IMR-90 (cell line): Measurements from ENCODE around the gene HCFC1. TPM values are rescaled to one million over a fixed set of nuclear protein-coding genes. Genes with fewer than 3 reads are reported as not detected.

ENCODE experiments used
- ATAC-seq: fragments of 200-7000 bp; cut with Tn5 transposase; 2 replicates; pipeline ENCODE4 v1.9.1; 2020; ENCODE audit warnings: low read depth, mild to moderate bottlenecking, moderate library complexity
- BruUV-seq: library from RNA; stranded (reverse); fragments of 400-500 nt; replicated peaks from 2 replicates; lab custom pipeline; 2021; lab: Mats Ljungman, UMichigan
- CTCF ChIA-PET: fragments of 300-600 bp; formaldehyde crosslinking; extraction: SDS; loops from one replicate; lab custom pipeline; 2021; ENCODE audit warnings: antibody characterized with exemption; lab: Yijun Ruan, JAX
- POLR2A ChIA-PET: fragments of 300-600 bp; sonication (Branson Sonifier 250); formaldehyde crosslinking; loops from one replicate; lab custom pipeline; 2022; ENCODE audit warnings: antibody characterized with exemption; ENCODE audit not compliant: unreplicated experiment; lab: Charles Lee
- DNase-seq: peaks from one replicate; pipeline ENCODE4 v3.0.0; 2013
- H2AFZ ChIP-seq: replicated peaks from 2 replicates; pipeline ENCODE3; 2013; ENCODE audit warnings: low read length, mild to moderate bottlenecking; ENCODE audit not compliant: poor library complexity
- H2AK5ac ChIP-seq: 2 replicates; pipeline ENCODE4 v1.6.1; 2013; ENCODE audit warnings: low read depth, low read length, inconsistent platforms
- H2AK9ac ChIP-seq: replicated peaks from 2 replicates; pipeline ENCODE3; 2013; ENCODE audit warnings: mild to moderate bottlenecking, low read depth, low read length, moderate library complexity; ENCODE audit not compliant: poor library complexity
- H2BK120ac ChIP-seq: 2 replicates; pipeline ENCODE4 v1.6.1; 2013; ENCODE audit warnings: low read depth, low read length, inconsistent platforms
- H2BK15ac ChIP-seq: 3 replicates; pipeline ENCODE4 v1.6.1; 2013; ENCODE audit warnings: low read depth, low read length, inconsistent platforms
- H2BK20ac ChIP-seq: 2 replicates; pipeline ENCODE4 v1.6.1; 2013; ENCODE audit warnings: low read depth, mild to moderate bottlenecking, inconsistent platforms, low read length, moderate library complexity
- H2BK5ac ChIP-seq: 2 replicates; pipeline ENCODE4 v1.6.1; 2013; ENCODE audit warnings: mild to moderate bottlenecking, low read depth, low read length, inconsistent platforms; ENCODE audit not compliant: poor library complexity, severe bottlenecking
- H3K14ac ChIP-seq: replicated peaks from 2 replicates; pipeline ENCODE4 v1.6.1; 2013; ENCODE audit warnings: low read depth, low read length, inconsistent platforms
- H3K18ac ChIP-seq: 2 replicates; pipeline ENCODE4 v1.6.1; 2013; ENCODE audit warnings: low read depth, low read length, control low read depth
- H3K23ac ChIP-seq: 2 replicates; pipeline ENCODE4 v1.6.1; 2013; ENCODE audit warnings: low read depth, low read length, inconsistent platforms
- H3K27ac ChIP-seq: 2 replicates; pipeline ENCODE4 v1.5.1; 2013; ENCODE audit warnings: mild to moderate bottlenecking, control low read depth, low read length; ENCODE audit not compliant: insufficient read depth
- H3K27me3 ChIP-seq: 2 replicates; pipeline ENCODE4 v1.6.1; 2013; ENCODE audit warnings: low read length; ENCODE audit not compliant: control insufficient read depth, insufficient read depth
- H3K36me3 ChIP-seq: 2 replicates; pipeline ENCODE4 v1.6.1; 2013; ENCODE audit warnings: low read length, mixed read lengths; ENCODE audit not compliant: control insufficient read depth, insufficient read depth
- H3K4ac ChIP-seq: 2 replicates; pipeline ENCODE4 v1.6.1; 2013; ENCODE audit warnings: low read depth, low read length, inconsistent platforms
- H3K4me1 ChIP-seq: 2 replicates; pipeline ENCODE4 v1.6.1; 2013; ENCODE audit warnings: low read length, mixed read lengths; ENCODE audit not compliant: control insufficient read depth, insufficient read depth
- H3K4me2 ChIP-seq: 2 replicates; pipeline ENCODE4 v1.6.1; 2013; ENCODE audit warnings: low read depth, mild to moderate bottlenecking, control low read depth, low read length, moderate library complexity
- H3K4me3 ChIP-seq: 2 replicates; pipeline ENCODE4 v1.5.1; 2013; ENCODE audit warnings: low read depth, mild to moderate bottlenecking, control low read depth, low read length, moderate library complexity; ENCODE audit not compliant: insufficient read depth
- H3K56ac ChIP-seq: 2 replicates; pipeline ENCODE4 v1.6.1; 2013; ENCODE audit warnings: low read length, inconsistent platforms; ENCODE audit not compliant: insufficient read depth; ENCODE audit errors: extremely low read depth
- H3K79me1 ChIP-seq, 2 experiments: 2 replicates each; pipeline ENCODE4 v1.6.1; 2013; ENCODE audit warnings: low read length in 2 of 2, inconsistent platforms in 1 of 2, low read depth in 1 of 2
- H3K9ac ChIP-seq: 2 replicates; pipeline ENCODE4 v1.6.1; 2013; ENCODE audit warnings: low read depth, low read length, control low read depth
- H3K9me1 ChIP-seq: 2 replicates; pipeline ENCODE4 v1.6.1; 2013; ENCODE audit warnings: low read length, inconsistent platforms; ENCODE audit not compliant: insufficient read depth
- H3K9me3 ChIP-seq: 2 replicates; pipeline ENCODE4 v1.6.1; 2013; ENCODE audit warnings: low read length; ENCODE audit not compliant: control insufficient read depth, insufficient read depth
- H4K20me1 ChIP-seq: 2 replicates; pipeline ENCODE4 v1.6.1; 2013; ENCODE audit warnings: low read length, inconsistent platforms; ENCODE audit not compliant: insufficient read depth
- H4K5ac ChIP-seq: 2 replicates; pipeline ENCODE4 v1.6.1; 2013; ENCODE audit warnings: mild to moderate bottlenecking, low read depth, low read length, control low read depth
- H4K8ac ChIP-seq, 2 experiments: 2 replicates each; pipeline ENCODE4 v1.6.1; 2013; ENCODE audit warnings: low read depth in 2 of 2, low read length in 2 of 2, control low read depth in 1 of 2, inconsistent platforms in 1 of 2
- H4K91ac ChIP-seq: 2 replicates; pipeline ENCODE4 v1.6.1; 2013; ENCODE audit warnings: low read depth, low read length, inconsistent platforms; ENCODE audit not compliant: insufficient read depth
- CEBPB ChIP-seq: IDR thresholded peaks from 2 replicates; pipeline ENCODE4 v1.6.1; 2012; ENCODE audit warnings: low read depth, low read length, improper control_type of control experiment
- CHD1 ChIP-seq: IDR thresholded peaks from 2 replicates; pipeline ENCODE4 v1.6.1; 2012; ENCODE audit warnings: low read depth, low read length, improper control_type of control experiment
- FOS ChIP-seq: fragments of 150-350 bp; IDR thresholded peaks from 2 replicates; pipeline ENCODE4 v1.6.1; 2016; ENCODE audit warnings: low read depth, low read length
- MAFK ChIP-seq: IDR thresholded peaks from 2 replicates; pipeline ENCODE4 v1.6.1; 2012; ENCODE audit warnings: low read depth, low read length, improper control_type of control experiment
- MAZ ChIP-seq: IDR thresholded peaks from 2 replicates; pipeline ENCODE4 v1.6.1; 2012; ENCODE audit warnings: low read depth, mild to moderate bottlenecking, low read length, improper control_type of control experiment, moderate library complexity, borderline replicate concordance
- MXI1 ChIP-seq: IDR thresholded peaks from 2 replicates; pipeline ENCODE4 v1.6.1; 2012; ENCODE audit warnings: low read depth, mild to moderate bottlenecking, low read length, moderate library complexity, borderline replicate concordance
- NFE2L2 ChIP-seq: fragments of 150-350 bp; IDR thresholded peaks from 2 replicates; pipeline ENCODE4 v1.6.1; 2016; ENCODE audit warnings: low read depth, mild to moderate bottlenecking, low read length
- POLR2A ChIP-seq: IDR thresholded peaks from 2 replicates; pipeline ENCODE4 v1.6.1; 2012; ENCODE audit warnings: mild to moderate bottlenecking, low read depth, low read length
- RAD21 ChIP-seq: IDR thresholded peaks from 2 replicates; pipeline ENCODE4 v1.6.1; 2012; ENCODE audit warnings: low read length, improper control_type of control experiment
- RCOR1 ChIP-seq: IDR thresholded peaks from 2 replicates; pipeline ENCODE4 v1.6.1; 2012; ENCODE audit warnings: mild to moderate bottlenecking, low read length, improper control_type of control experiment; ENCODE audit not compliant: insufficient replicate concordance
- RFX5 ChIP-seq: IDR thresholded peaks from 2 replicates; pipeline ENCODE4 v1.8.0; 2012; ENCODE audit warnings: low read depth, mild to moderate bottlenecking, low read length, moderate library complexity
- SMC3 ChIP-seq: fragments of 150-350 bp; IDR thresholded peaks from 2 replicates; pipeline ENCODE4 v1.6.1; 2016; ENCODE audit warnings: low read depth, mild to moderate bottlenecking, antibody characterized with exemption, low read length, moderate library complexity
- WGBS, 2 experiments: methylation state at CpG; one replicate each; pipeline versions ENCODE4 v1.1.5 to v1.1.7; 2013; ENCODE audit warnings: missing lambda C conversion rate in 2 of 2; ENCODE audit not compliant: insufficient read length in 1 of 2; ENCODE audit errors: extremely low coverage in 2 of 2; 5-methylcytosine and 5-hydroxymethylcytosine counted together
- dilution Hi-C: fragments of 300-500 bp; cut with HindIII; formaldehyde crosslinking; loops from one replicate; pipeline ENCODE4 v1.14.3; 2018; ENCODE audit warnings: low sequenced_read_pairs; ENCODE audit not compliant: unreplicated experiment
- in situ Hi-C: fragments of 300-500 bp; cut with MboI; formaldehyde crosslinking; loops from 3 replicates; pipeline ENCODE4 v1.14.3; 2019; ENCODE audit warnings: low sequenced_read_pairs, inconsistent platforms, mixed read lengths
- intact Hi-C: fragments of 100-400 bp; cut with micrococcal nuclease; formaldehyde crosslinking; loops from 2 replicates; pipeline ENCODE4 v1.10.0; 2022
- polyA plus RNA-seq, 3 experiments: library from polyadenylated mRNA; depleted of rRNA; stranded (reverse); fragments of >200 nt; gene quantifications; 2 replicates each; pipeline ENCODE4 v1.2.3, GENCODE V29; 2012; ENCODE audit warnings: low replicate concordance in 1 of 3
- total RNA-seq: library from RNA; depleted of rRNA; stranded (reverse); fragments of >200 nt; gene quantifications from 2 replicates; pipeline ENCODE4 v1.2.3, GENCODE V29; 2012
- TF ChIP-seq, protein P1 (sequence below): conservative IDR thresholded peaks from 2 replicates; pipeline ENCODE4 v1.5.1; 2012; ENCODE audit warnings: mild to moderate bottlenecking, low read depth, low read length, improper control_type of control experiment
- TF ChIP-seq, protein P2 (sequence below): fragments of 150-350 bp; IDR thresholded peaks from 2 replicates; pipeline ENCODE4 v1.6.1; 2017; ENCODE audit warnings: mild to moderate bottlenecking, antibody characterized with exemption, low read length, low read depth
- TF ChIP-seq, protein P3 (sequence below): fragments of 150-350 bp; IDR thresholded peaks from 2 replicates; pipeline ENCODE4 v1.6.1; 2016; ENCODE audit warnings: low read depth, mild to moderate bottlenecking, low read length, moderate library complexity, borderline replicate concordance

HCFC1 gene
- total and polyA plus RNA-seq, 2 of the 4 experiments (the other 2 are of a cell fraction), result 3.2 to 17.6 TPM

DNA sequence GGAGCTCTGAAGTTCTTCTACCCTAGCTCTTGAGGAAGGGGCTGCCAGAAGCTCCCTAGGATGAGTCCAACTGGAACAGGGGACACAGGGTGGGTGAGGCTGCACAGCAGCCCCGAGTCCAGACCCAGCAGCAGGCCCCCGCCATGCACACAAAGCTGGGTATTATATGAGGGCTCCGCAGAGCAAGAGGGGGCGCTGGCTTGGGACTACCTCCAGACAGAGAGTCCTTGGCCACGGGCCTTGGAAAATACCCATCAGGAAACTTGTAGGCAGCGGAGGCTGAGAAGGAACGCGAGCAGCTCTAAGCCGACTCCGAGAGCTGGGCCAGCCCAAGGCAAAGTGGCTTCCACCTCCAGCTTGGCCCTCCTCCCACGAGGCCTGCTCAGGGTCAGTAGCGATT, 8.1 kb downstream of the HCFC1 start:
- Histone ChIP-seq H3K9me1 (peaks cover 9% of the 10 kb centered on the region; the same call in 1 of the 2 replicates), H4K91ac (no peak overlapping the region), H3K4me1 (peaks cover 16% of the 10 kb centered on the region; the same call in 1 of the 2 replicates), H3K56ac (no peak overlapping the region), H3K4me2 (no peak overlapping the region), H4K20me1 (peaks cover 59% of the 10 kb centered on the region), H3K14ac (no peak overlapping the region), H3K4ac (no peak overlapping the region), H4K5ac (no peak overlapping the region), H2AK9ac (no peak overlapping the region), H2BK20ac (no peak overlapping the region), H2BK120ac (no peak overlapping the region), H3K27ac (no peak overlapping the region), H3K9me3 (no peaks in the 10 kb centered on the region), H3K23ac (no peak overlapping the region), H2AFZ (no peak overlapping the region), H4K8ac (no peak overlapping the region), H3K4me3 (no peak overlapping the region), H3K9ac (no peak overlapping the region), H3K79me1 (peaks cover 5 to 16% of the 10 kb centered on the region in 2 experiments; a peak in 3 of 4 replicates), H3K36me3 (peaks cover 48% of the 10 kb centered on the region), H2AK5ac (no peak overlapping the region), H2BK15ac (no peak overlapping the region), H3K18ac (no peak overlapping the region), H3K27me3 (no peaks in the 10 kb centered on the region), H2BK5ac (no peak overlapping the region)
- intact Hi-C loops (no loop called here), in situ Hi-C loops (loop anchor here (10.0 kb wide), 1 partner anchor 199 kb away; the partner anchor contains the start of gene PLXNB3), dilution Hi-C loops (no loop called here)
- ATAC-seq (no peak), DNase-seq (no peak)
- BruUV-seq, result no TSS peak
- 86% methylated on average over 4 of the region's 12 CpGs; no CpG with 5 or more reads in 1 of the 2 experiments for WGBS, 2 experiments
- POLR2A ChIA-PET, result no interaction called here
- TF ChIP-seq, protein P1, sequence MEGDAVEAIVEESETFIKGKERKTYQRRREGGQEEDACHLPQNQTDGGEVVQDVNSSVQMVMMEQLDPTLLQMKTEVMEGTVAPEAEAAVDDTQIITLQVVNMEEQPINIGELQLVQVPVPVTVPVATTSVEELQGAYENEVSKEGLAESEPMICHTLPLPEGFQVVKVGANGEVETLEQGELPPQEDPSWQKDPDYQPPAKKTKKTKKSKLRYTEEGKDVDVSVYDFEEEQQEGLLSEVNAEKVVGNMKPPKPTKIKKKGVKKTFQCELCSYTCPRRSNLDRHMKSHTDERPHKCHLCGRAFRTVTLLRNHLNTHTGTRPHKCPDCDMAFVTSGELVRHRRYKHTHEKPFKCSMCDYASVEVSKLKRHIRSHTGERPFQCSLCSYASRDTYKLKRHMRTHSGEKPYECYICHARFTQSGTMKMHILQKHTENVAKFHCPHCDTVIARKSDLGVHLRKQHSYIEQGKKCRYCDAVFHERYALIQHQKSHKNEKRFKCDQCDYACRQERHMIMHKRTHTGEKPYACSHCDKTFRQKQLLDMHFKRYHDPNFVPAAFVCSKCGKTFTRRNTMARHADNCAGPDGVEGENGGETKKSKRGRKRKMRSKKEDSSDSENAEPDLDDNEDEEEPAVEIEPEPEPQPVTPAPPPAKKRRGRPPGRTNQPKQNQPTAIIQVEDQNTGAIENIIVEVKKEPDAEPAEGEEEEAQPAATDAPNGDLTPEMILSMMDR, result no peak
- TF ChIP-seq POLR2A (no peak), MAFK (no peak), RFX5 (no peak), CHD1 (no peak), MXI1 (no peak), RAD21 (no peak), NFE2L2 (no peak), SMC3 (no peak), MAZ (no peak), FOS (no peak), CEBPB (no peak), RCOR1 (no peak)
- TF ChIP-seq, protein P2, sequence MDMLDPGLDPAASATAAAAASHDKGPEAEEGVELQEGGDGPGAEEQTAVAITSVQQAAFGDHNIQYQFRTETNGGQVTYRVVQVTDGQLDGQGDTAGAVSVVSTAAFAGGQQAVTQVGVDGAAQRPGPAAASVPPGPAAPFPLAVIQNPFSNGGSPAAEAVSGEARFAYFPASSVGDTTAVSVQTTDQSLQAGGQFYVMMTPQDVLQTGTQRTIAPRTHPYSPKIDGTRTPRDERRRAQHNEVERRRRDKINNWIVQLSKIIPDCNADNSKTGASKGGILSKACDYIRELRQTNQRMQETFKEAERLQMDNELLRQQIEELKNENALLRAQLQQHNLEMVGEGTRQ, result no peak
- TF ChIP-seq, protein P3, sequence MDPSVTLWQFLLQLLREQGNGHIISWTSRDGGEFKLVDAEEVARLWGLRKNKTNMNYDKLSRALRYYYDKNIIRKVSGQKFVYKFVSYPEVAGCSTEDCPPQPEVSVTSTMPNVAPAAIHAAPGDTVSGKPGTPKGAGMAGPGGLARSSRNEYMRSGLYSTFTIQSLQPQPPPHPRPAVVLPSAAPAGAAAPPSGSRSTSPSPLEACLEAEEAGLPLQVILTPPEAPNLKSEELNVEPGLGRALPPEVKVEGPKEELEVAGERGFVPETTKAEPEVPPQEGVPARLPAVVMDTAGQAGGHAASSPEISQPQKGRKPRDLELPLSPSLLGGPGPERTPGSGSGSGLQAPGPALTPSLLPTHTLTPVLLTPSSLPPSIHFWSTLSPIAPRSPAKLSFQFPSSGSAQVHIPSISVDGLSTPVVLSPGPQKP, result no peak
- CTCF ChIA-PET, result no interaction called here
